NCI-H2227 treated with DMSO at 0.1 percent for 48 hours (cell line): ENCODE results near the gene UBE2I.

Experiments used
- DNase-seq: peaks from one replicate; lab custom pipeline; 2025; lab: John Stamatoyannopoulos, UW

The UBE2I gene

GRCh38 chr16:1361685-1362360 is 52.4 kb downstream of the UBE2I start:
- DNase-seq, result no peak

DNA sequence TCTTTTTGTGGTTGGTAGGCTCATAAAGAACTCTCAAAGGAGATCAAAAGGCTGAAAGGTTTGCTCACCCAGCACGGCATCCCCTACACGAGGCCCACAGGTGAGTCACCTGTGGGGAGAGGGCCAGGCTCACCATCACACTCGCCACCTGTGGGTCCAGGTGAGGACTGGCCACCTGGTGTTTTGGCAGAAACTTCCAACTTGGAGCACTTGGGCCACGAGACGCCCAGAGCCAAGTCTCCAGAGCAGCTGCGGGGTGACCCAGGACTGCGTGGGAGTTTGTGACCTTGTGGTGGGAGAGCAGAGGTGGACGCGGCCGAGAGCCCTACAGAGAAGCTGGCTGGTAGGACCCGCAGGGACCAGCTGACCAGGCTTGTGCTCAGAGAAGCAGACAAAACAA is 53.4 kb downstream of the UBE2I start:
- DNase-seq, result no peak

- no peak for DNase-seq
Observed at GRCh38 chr16:1363501-1364041, 54.1 kb downstream of the UBE2I start.

DNA sequence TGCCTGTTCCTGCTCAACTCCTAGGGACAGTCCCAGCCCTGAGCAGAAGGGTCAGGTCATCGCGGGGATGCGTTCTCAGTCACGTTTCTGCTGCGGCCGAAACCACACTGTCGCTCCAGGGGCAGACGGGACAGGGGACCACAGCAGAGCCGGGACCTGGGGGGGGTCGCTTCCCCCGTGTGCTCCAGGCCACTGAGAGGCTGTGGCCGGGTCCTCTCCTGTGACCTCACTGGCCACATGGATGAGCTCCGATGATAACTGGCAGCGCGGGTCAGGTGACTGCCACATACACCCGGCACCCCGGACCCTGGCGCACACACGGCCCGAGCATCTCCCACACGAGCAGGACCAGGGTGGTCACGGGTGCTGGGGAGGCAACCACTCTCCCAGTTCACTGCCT is 55.1 kb downstream of the UBE2I start:
- no peak for DNase-seq

- DNase-seq, result no peak
Observed at GRCh38 chr16:1366060-1366711, 56.8 kb downstream of the UBE2I start.

DNA sequence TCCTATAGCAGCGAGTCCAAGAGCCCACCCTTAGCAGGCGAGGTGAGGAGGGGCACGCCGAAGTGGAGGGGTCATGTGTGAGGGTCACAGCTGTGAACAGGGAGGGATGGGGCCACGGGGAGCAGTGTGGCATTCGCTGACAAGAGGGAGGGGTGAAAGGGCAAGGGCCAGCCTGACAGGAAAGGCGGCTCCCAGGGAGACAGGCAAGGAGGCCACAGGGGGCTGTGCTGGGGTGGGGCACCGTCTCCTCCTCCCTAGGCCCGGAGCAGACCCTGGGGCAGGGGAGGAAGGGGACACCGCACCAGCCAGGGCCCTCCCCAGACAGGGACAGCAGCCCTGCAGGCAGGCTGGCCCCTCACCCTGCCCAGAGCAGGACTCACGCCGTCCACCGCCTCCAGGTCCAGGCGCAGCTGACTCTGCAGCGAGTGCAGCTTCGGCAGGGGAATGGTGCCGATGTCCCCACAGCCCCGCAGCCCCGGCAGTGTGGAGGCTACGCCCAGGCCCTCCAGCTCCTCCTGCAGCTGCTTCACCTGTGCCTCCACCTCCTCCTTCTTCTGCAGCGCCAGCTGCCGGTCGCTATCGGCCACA is 57.4 kb downstream of the UBE2I start:
- no peak for DNase-seq

DNA sequence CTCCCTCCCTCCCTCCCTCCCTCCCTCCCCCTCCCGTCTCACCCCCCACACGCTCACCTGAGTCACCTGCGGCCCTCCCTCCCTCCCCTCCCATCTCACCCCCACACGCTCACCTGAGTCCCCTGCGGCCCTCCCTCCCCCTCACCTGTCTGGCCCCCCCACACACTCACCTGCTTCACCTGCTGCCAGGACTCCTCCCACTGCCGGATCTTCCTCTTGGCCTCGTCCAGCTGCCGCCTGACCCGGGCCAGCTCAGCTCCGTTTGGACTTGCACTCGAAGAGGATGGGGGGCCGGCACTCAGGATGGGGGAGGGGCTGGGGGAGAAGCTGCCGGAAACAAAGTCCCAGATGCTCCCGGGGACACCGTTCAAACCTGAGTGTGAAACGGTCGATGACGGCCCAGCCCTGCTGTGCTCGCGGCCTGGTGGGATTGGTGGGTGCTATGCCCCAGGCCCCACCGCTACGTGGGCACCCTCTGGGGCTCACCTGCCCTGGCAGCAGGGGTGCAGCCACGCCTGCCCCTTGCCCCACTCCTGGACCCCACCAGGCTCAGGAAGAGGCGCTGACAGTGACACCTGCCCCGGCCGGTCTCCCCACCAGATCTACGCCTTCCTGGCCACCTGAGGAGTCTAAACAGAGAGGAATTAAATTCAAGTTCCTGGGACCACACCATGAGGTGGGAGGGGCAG is 58.2 kb downstream of the UBE2I start:
- no peak for DNase-seq

GRCh38 chr16:1371054-1371978 is 61.9 kb downstream of the UBE2I start:
- no peak for DNase-seq

GRCh38 chr16:1372292-1372950 is 63.0 kb downstream of the UBE2I start:
- no peak for DNase-seq

DNA sequence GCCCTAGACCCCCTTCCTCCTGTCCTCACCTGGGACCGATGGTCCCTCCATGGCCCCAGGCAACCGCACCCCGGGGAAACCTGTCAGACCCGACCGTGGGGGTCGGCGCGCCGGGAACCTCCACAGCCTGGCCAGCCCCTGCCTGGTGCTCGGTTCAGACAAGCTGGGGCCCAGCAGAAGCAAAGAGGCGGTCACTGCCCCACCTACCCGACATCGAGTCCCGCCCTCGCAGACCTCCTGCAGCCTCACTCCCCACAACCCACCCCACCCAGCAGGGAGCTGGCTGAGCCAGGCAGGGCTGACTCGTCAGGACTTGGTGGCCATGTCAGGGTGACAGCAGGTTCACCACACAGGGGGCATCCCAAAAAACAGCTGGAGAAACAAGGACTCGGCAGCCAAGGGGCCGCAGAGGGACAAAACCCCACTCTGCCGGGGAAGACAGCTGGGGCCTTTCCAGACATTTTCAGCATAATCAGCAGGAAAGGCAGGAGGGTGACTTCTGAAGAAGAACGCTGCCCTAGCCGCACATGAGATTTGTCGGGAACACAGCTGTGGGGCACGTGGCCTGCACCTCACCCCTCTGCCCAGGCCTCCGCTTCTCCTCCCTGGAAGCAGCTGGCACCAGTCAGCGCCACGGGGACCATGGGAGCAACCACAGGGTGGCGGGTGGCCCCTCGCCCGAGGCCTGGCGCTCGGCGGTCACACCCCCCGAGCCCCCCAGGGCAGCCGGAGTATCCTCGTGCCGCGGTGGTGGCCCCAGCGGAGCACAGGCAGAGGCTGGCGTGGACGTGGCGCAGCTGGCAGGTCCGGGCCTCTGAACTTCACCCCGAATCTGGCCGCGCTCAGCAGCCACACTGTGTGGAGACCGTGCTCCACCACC is 65.2 kb downstream of the UBE2I start:
- no peak for DNase-seq

DNA sequence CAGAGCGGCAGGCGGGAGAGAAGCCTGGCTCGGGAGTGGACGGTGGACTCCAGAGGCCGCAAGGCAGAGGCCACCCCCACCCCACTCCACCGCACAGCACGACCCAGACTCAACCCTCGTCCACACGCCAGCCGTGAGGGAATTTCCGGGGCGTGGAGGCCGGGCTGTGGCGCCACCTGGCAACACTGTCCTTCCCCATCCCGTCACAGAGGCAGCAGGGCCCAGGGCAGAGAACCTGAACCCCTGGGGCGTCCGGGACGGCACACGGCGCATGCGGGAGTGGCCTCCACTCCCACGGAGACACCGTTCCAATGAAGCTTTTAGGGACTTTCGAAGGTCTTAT is 65.8 kb downstream of the UBE2I start:
- no peak for DNase-seq

DNA sequence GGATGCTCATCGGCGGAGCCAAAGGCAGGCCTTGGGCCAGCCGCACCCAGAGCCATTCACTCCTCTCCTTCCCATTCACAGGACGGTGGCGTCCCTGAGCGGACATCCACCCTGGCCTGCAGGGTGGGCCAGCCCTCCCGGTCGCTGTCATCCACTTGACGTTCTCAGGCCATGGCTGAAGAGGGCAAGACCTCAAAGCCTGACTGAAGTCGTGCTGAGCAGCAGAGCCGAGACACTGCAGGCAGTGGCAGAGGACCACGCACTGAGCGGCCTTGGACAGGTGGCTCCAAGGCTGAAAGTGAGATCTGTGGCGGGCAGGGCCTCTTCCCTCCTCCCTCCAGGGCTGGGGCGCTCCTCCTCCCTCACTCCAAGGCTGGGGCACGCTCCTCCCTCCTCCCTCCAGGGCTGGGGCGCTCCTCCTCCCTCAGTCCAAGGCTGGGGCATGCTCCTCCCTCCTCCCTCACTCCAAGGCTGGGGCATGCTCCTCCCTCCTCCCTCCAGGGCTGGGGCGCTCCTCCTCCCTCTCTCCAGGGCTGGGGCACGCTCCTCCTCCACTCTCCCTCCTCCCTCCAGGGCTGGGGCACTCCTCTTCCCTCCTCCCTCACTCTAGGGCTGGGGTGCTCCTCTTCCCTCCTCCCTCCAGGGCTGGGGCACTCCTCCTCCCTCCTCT is 66.4 kb downstream of the UBE2I start:
- no peak for DNase-seq
